Coronary artery (tissue), 2 donors: Measurements from ENCODE around the gene C1orf105.

Source experiments
- DNase-seq: peaks from one replicate; pipeline ENCODE4 v3.0.0-alpha.2; 2017; ENCODE audit warnings: low spot score
- H3K27ac ChIP-seq, 2 donors: fragments of 200-600 bp; sonication (generic); one replicate each; pipeline ENCODE4 v1.5.1; 2016 to 2019
- H3K4me3 ChIP-seq: fragments of 200-600 bp; sonication (generic); 2 replicates; pipeline ENCODE4 v1.5.1; 2016; ENCODE audit warnings: mild to moderate bottlenecking, moderate library complexity
- CTCF ChIP-seq: fragments of 200-600 bp; sonication (generic); IDR thresholded peaks from one replicate; pipeline ENCODE4 v1.5.1; 2019; ENCODE audit warnings: antibody characterized with exemption

The C1orf105 gene

GRCh38 chr1:172380441-172381244 lies 39.8 kb upstream of the C1orf105 start:
- DNase-seq, result no peak
- Histone ChIP-seq H3K27ac (no peak overlapping the region), H3K4me3 (no peak overlapping the region)
- TF ChIP-seq CTCF, result no peak

DNA sequence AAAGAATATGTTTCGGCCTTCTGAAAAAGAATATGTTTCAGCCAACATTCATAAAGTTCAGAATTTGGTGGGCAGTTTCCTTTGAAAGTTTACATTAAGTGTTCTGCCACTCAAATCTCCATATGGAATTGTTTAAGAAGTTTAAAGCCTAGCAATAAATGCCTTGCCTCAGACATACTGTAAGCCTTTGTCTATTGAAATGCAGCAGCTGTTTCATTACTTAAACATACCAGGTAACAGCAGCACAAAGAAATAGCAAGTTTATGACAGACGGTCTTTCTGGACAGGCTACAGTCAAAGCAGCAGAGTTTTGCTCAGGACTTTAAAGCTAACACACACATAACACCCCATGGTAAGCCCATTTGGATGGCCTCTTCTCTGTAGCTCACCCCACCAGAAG lies 38.5 kb upstream of the C1orf105 start:
- no peak overlapping the region for H3K4me3 ChIP-seq
- TF ChIP-seq CTCF, result no peak

GRCh38 chr1:172382406-172382805 lies 38.1 kb upstream of the C1orf105 start:
- DNase-seq, result no peak
- Histone ChIP-seq H3K27ac (no peak overlapping the region), H3K4me3 (no peak overlapping the region)
- TF ChIP-seq CTCF, result no peak

More for the DNA sequence above, 38.5 kb upstream of the C1orf105 start:
- H3K27ac ChIP-seq, result no peak overlapping the region
- no peak for DNase-seq

DNA sequence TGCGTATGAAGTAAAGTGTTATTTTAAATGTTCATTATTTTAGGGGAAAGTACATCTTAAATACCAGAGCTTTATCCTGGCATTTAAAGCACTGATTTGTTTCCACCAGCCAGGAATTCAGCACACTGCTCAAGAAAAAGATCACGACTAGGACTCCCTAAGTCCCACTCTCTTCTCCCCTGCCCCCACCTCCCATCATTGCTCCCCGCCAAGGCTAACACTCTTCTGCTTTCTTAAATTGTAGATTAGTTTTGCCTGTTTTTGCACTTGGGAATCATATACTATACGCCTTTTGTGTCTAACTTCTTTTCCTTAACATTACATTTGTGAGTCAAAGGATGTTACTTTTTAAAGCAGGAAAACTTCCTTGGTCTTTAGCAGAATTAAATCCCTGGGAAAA lies 37.5 kb upstream of the C1orf105 start:
- Histone ChIP-seq H3K27ac (peak overlapping the region; percentile 4 to 39), H3K4me3 (peak overlapping the region; percentile 51)
- no peak for TF ChIP-seq CTCF
- DNase-seq, result no peak

DNA sequence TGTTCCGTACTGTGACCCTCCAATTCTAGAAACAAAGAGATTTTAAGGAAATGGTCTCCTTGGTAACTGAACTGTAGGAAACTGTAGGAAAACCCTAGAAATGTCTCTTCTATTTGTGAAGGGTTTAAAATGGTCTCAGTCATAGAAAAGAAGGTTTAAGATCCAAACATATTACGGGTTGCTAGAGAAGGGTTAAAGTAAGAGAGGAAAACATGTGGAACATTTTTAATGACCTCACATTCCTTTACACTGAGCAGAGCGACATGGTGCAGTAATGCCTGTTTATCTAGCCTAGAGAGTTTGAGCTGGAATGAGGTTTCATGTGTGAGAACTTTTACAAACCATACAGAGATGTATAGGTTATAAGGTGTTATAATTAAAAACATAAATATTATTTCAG lies 36.9 kb upstream of the C1orf105 start:
- DNase-seq, result no peak
- Histone ChIP-seq H3K4me3 (peak overlapping the region; percentile 51), H3K27ac (peak overlapping the region; percentile 4 to 39)
- no peak for TF ChIP-seq CTCF

GRCh38 chr1:172384656-172385055 lies 35.8 kb upstream of the C1orf105 start:
- Histone ChIP-seq H3K27ac (no peak overlapping the region), H3K4me3 (no peak overlapping the region)
- DNase-seq, result no peak
- no peak for TF ChIP-seq CTCF

GRCh38 chr1:172386046-172386445 lies 34.4 kb upstream of the C1orf105 start:
- TF ChIP-seq CTCF, result no peak
- Histone ChIP-seq H3K4me3 (no peak overlapping the region), H3K27ac (no peak overlapping the region)
- no peak for DNase-seq
